Measurements from ENCODE around the gene COLQ. TPM values are rescaled to one million over a fixed set of nuclear protein-coding genes. Genes with fewer than 3 reads are reported as not detected.

COLQ gene
- total RNA-seq, 1 donor from 2014 or later, result under 0.01 TPM

- FAIRE-seq, result no peak
- H3K36me3 ChIP-seq (ENCODE audit: control insufficient read depth, insufficient read depth, low read length), result peaks cover 23% of the 10 kb centered on the region
- no peak overlapping the region for H3K4me3 ChIP-seq (ENCODE audit: low read depth, low read length)
- no peaks in the 10 kb centered on the region for H3K27me3 ChIP-seq (ENCODE audit: control insufficient read depth, insufficient read depth, low read length)
- DNase-seq (ENCODE audit: low read depth), result no peak
- TF ChIP-seq CTCF (IDR thresholded peaks at IDR 0.05; ENCODE audit: insufficient read depth, low read length, severe bottlenecking), result no peak
Measured at GRCh38 chr3:15436246-15436645, 85.3 kb downstream of the COLQ start.

- FAIRE-seq (no peak), DNase-seq (ENCODE audit: low read depth) (no peak)
- Histone ChIP-seq H3K36me3 (ENCODE audit: control insufficient read depth, insufficient read depth, low read length) (peaks cover 25% of the 10 kb centered on the region), H3K4me3 (ENCODE audit: low read depth, low read length) (no peak overlapping the region), H3K27me3 (ENCODE audit: control insufficient read depth, insufficient read depth, low read length) (no peaks in the 10 kb centered on the region)
- no peak for TF ChIP-seq CTCF (IDR thresholded peaks at IDR 0.05; ENCODE audit: insufficient read depth, low read length, severe bottlenecking)
Measured at GRCh38 chr3:15434756-15435155, 86.8 kb downstream of the COLQ start.

GRCh38 chr3:15433531-15433930 is 88.0 kb downstream of the COLQ start:
- H3K36me3 ChIP-seq (ENCODE audit: control insufficient read depth, insufficient read depth, low read length), result peaks cover 25% of the 10 kb centered on the region

GRCh38 chr3:15431256-15431837 is 90.2 kb downstream of the COLQ start:
- FAIRE-seq (no peak), DNase-seq (ENCODE audit: low read depth) (no peak)
- H3K27me3 ChIP-seq (ENCODE audit: control insufficient read depth, insufficient read depth, low read length), result no peaks in the 10 kb centered on the region
- H3K36me3 ChIP-seq (ENCODE audit: control insufficient read depth, insufficient read depth, low read length), result peaks cover 18% of the 10 kb centered on the region
- TF ChIP-seq CTCF (IDR thresholded peaks at IDR 0.05; ENCODE audit: insufficient read depth, low read length, severe bottlenecking), result no peak
- no peak overlapping the region for H3K4me3 ChIP-seq (ENCODE audit: low read depth, low read length)

More at GRCh38 chr3:15433531-15433930, 88.0 kb downstream of the COLQ start:
- no peak for TF ChIP-seq CTCF (IDR thresholded peaks at IDR 0.05; ENCODE audit: insufficient read depth, low read length, severe bottlenecking)
- Histone ChIP-seq H3K27me3 (ENCODE audit: control insufficient read depth, insufficient read depth, low read length) (no peaks in the 10 kb centered on the region), H3K4me3 (ENCODE audit: low read depth, low read length) (no peak overlapping the region)
- FAIRE-seq (no peak), DNase-seq (ENCODE audit: low read depth) (no peak)

- Histone ChIP-seq H3K27me3 (ENCODE audit: control insufficient read depth, insufficient read depth, low read length) (no peaks in the 10 kb centered on the region), H3K4me3 (ENCODE audit: low read depth, low read length) (no peak overlapping the region), H3K36me3 (ENCODE audit: control insufficient read depth, insufficient read depth, low read length) (peaks cover 16% of the 10 kb centered on the region)
- no peak for TF ChIP-seq CTCF (IDR thresholded peaks at IDR 0.05; ENCODE audit: insufficient read depth, low read length, severe bottlenecking)
- DNase-seq (ENCODE audit: low read depth), result no peak
- FAIRE-seq, result no peak
Measured at GRCh38 chr3:15430624-15431023, 90.9 kb downstream of the COLQ start.

GRCh38 chr3:15429080-15429479 is 92.4 kb downstream of the COLQ start:
- no peak for TF ChIP-seq CTCF (IDR thresholded peaks at IDR 0.05; ENCODE audit: insufficient read depth, low read length, severe bottlenecking)
- no peak for FAIRE-seq
- H3K36me3 ChIP-seq (ENCODE audit: control insufficient read depth, insufficient read depth, low read length), result peaks cover 7% of the 10 kb centered on the region
- H3K27me3 ChIP-seq (ENCODE audit: control insufficient read depth, insufficient read depth, low read length), result no peaks in the 10 kb centered on the region
- no peak for DNase-seq (ENCODE audit: low read depth)
- H3K4me3 ChIP-seq (ENCODE audit: low read depth, low read length), result no peak overlapping the region

Measured in bronchial epithelial cell (primary cell).